HG02798 (cell line): ENCODE data around the gene SPHK1.

Experiments
- ATAC-seq: cut with Tn5 transposase; IDR thresholded peaks from one replicate; pipeline ENCODE4 v1.9.1; 2021; ENCODE audit warnings: mild to moderate bottlenecking; ENCODE audit not compliant: unreplicated experiment, poor library complexity

The SPHK1 gene

DNA sequence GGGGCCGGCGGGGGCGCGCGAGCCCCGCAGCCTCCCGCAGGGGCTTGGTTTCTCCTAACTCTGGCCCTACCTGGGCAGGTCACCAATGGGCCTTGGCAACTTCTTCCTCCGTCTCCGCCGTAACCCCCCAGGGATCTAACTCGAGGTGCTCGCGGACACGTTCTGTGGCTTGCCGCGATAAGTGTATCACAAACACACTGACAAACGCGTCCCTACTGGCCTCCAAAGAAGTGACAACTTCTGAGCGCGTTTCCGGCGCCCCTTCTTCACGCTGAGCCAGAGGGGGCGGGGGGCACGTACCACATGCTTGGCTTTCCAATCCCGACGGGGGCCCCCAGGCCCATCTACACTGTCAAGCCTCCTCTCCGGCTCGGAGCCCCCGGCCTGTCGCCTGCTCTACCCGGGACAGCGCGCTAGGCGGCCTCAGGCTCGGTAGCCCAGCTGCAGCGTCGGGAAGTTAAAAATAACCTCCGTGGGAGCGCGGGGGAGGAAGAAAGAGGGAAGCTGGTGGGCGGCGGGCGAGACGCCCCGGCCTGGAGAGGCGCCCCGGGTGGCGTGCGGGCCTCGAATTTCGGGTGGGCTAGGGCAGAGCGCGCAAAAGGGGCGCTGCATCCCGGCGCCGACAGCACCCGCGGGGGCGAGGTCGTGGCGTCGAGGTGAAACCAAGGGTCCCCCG lies 725 bp upstream of the SPHK1 start:
- ATAC-seq: peak; percentile 11

DNA sequence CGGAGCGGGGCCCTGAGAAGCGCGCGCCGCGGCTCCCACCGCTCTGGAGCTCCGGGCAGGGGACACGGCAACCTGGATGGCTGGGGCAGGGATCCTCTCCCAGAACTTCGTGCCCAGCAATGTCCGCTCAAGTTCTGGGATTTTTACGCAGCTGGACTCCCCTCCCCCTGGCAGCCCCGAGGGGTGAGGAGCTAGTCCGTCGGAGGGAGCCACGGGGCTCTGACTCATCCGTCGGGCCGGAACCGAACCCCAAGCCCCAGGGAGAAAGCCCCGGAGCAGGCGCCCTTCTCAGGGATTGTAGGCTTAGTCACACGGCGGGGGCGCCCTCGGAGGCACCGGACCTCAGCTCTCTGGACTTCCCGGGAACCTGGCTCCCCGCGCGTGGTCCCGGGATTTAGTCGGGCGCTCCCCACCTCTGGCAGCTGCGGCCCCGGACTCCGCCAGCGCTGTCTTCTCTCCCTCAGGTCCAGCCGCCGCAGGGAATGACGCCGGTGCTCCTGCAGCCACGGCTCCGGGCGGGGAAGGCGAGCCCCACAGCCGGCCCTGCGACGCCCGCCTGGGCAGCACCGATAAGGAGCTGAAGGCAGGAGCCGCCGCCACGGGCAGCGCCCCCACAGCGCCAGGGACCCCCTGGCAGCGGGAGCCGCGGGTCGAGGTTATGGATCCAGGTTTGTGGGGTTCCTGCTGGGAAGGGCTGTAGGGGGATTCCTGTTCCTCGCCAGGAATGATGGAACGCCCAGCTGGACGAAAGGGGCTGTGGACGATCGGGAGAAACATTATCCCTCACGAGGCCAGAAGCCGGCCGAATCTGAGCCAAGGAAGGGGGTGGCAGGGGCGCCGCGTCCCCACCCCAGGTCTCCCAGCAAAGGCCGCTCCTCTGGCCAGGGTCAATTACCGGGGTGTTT lies 830 bp downstream of the SPHK1 start:
- peak; percentile 5 for ATAC-seq

GRCh38 chr17:76385892-76386786 lies 1.7 kb downstream of the SPHK1 start:
- ATAC-seq: no peak

DNA sequence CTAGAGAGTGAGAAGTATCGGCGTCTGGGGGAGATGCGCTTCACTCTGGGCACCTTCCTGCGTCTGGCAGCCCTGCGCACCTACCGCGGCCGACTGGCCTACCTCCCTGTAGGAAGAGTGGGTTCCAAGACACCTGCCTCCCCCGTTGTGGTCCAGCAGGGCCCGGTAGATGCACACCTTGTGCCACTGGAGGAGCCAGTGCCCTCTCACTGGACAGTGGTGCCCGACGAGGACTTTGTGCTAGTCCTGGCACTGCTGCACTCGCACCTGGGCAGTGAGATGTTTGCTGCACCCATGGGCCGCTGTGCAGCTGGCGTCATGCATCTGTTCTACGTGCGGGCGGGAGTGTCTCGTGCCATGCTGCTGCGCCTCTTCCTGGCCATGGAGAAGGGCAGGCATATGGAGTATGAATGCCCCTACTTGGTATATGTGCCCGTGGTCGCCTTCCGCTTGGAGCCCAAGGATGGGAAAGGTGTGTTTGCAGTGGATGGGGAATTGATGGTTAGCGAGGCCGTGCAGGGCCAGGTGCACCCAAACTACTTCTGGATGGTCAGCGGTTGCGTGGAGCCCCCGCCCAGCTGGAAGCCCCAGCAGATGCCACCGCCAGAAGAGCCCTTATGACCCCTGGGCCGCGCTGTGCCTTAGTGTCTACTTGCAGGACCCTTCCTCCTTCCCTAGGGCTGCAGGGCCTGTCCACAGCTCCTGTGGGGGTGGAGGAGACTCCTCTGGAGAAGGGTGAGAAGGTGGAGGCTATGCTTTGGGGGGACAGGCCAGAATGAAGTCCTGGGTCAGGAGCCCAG lies 2.8 kb downstream of the SPHK1 start:
- no peak for ATAC-seq

- ATAC-seq: no peak
Measured at GRCh38 chr17:76388966-76389888, 4.8 kb downstream of the SPHK1 start.

- no peak for ATAC-seq
Measured at GRCh38 chr17:76390003-76390421, 5.6 kb downstream of the SPHK1 start.

GRCh38 chr17:76391200-76391715 lies 6.8 kb downstream of the SPHK1 start:
- ATAC-seq: no peak

- ATAC-seq: no peak
Measured at GRCh38 chr17:76394166-76394565, 9.8 kb downstream of the SPHK1 start.

- no peak for ATAC-seq
Measured at GRCh38 chr17:76395980-76396379, 11.6 kb downstream of the SPHK1 start.

GRCh38 chr17:76397184-76397583 lies 12.8 kb downstream of the SPHK1 start:
- ATAC-seq: no peak

GRCh38 chr17:76397687-76398522 lies 13.5 kb downstream of the SPHK1 start:
- ATAC-seq: peak; percentile 43

GRCh38 chr17:76398523-76399174 lies 14.2 kb downstream of the SPHK1 start:
- ATAC-seq: no peak

- ATAC-seq: no peak
Measured at GRCh38 chr17:76399175-76400172, 15.1 kb downstream of the SPHK1 start.

DNA sequence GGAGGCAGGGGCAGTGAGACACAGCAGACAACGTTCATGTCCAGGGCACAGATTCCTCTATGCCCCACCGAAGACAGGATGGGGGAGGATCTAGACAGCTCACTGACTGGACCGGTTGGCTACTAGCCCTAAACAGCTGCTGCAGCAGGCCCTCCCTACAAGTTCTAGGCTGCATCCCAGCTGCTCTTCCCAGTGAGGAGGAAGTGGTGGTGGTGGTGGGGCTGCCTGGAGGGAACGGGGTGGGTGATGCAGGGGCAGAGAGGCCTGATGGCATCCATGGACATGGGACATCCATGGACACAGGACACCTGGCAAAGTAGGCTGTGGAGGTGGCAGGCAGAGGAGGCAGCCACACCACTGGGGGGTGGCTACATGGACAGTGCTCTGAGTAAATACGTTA lies 18.3 kb downstream of the SPHK1 start:
- ATAC-seq: no peak

DNA sequence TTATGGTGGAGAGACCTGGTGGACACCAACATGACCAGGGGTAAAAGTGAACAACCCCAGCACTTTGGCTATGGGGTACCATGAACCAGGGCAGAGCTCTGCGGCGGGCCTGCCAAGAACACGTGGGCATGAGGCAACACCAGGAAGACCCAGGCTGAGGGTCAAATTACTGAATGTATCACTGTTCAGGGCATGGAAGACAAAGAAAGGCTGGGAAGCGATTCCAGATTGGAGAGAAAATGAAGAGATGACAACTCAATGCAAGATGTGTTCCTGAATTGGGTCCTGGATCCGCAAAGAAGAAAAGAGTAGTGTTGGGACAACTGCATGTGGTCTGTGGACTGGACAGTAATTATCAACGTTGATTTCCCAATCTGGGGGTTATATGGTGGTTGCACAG lies 19.8 kb downstream of the SPHK1 start:
- no peak for ATAC-seq

- no peak for ATAC-seq
Measured at GRCh38 chr17:76404976-76405563, 20.7 kb downstream of the SPHK1 start.
